Inflammatory macrophage treated with lipopolysaccharide for 4 hours (primary cell): ENCODE results near the gene SIRT4.
"Not testable (repeated sequence)": the region's sequence is repeated elsewhere in the genome, so short reads cannot be mapped to it uniquely, and the experiment has no call there.

Experiments used
- DNase-seq: peaks from one replicate; pipeline ENCODE4 v3.0.0-alpha.2; 2020

SIRT4 gene

GRCh38 chr12:120283318-120283717, 18.8 kb upstream of the SIRT4 start:
- DNase-seq: no peak

- DNase-seq: no peak
Observed at GRCh38 chr12:120284381-120284780, 17.7 kb upstream of the SIRT4 start.

GRCh38 chr12:120286768-120287490, 15.2 kb upstream of the SIRT4 start:
- no peak for DNase-seq

GRCh38 chr12:120287491-120287890, 14.6 kb upstream of the SIRT4 start:
- no peak for DNase-seq

GRCh38 chr12:120290609-120291305, 11.4 kb upstream of the SIRT4 start:
- peak; percentile 58 for DNase-seq

GRCh38 chr12:120292411-120292660, 9.8 kb upstream of the SIRT4 start:
- DNase-seq: no peak

- peak; percentile 96 for DNase-seq
Observed at GRCh38 chr12:120292661-120293531, 9.2 kb upstream of the SIRT4 start, which contains the start of gene RNU4-1. RNU4-1 (minus strand) TSS chr12:120293237.

- no peak for DNase-seq
Observed at GRCh38 chr12:120314220-120314619, 12.1 kb downstream of the SIRT4 start.

GRCh38 chr12:120316798-120317223, 14.7 kb downstream of the SIRT4 start:
- DNase-seq: no peak

- peak; percentile 100 for DNase-seq
Observed at GRCh38 chr12:120317224-120318105, 15.3 kb downstream of the SIRT4 start.

- no peak for DNase-seq
Observed at GRCh38 chr12:120321382-120322202, 19.5 kb downstream of the SIRT4 start.

GRCh38 chr12:120323772-120324171, 21.7 kb downstream of the SIRT4 start:
- no peak for DNase-seq

- DNase-seq: no peak
Observed at GRCh38 chr12:120324841-120325417, 22.8 kb downstream of the SIRT4 start.

GRCh38 chr12:120327593-120327992, 25.5 kb downstream of the SIRT4 start, which contains the start of gene PLA2G1B:
PLA2G1B (minus strand) TSS chr12:120327779; CDS start chr12:120327753, 26 bp downstream.
- DNase-seq: no peak

- no peak for DNase-seq
Observed at GRCh38 chr12:120328228-120328627, 26.1 kb downstream of the SIRT4 start.

GRCh38 chr12:120331390-120331789, 29.3 kb downstream of the SIRT4 start:
- DNase-seq: no peak

- DNase-seq: no peak
Observed at GRCh38 chr12:120332041-120332440, 29.9 kb downstream of the SIRT4 start.

- no peak for DNase-seq
Observed at GRCh38 chr12:120332523-120332922, 30.4 kb downstream of the SIRT4 start.

- DNase-seq: peak; percentile 20
Observed at GRCh38 chr12:120335447-120335846, 33.3 kb downstream of the SIRT4 start.

- not testable (repeated sequence) for DNase-seq
Observed at GRCh38 chr12:120336392-120336791, 34.3 kb downstream of the SIRT4 start.

- DNase-seq: no peak
Observed at GRCh38 chr12:120337730-120338129, 35.6 kb downstream of the SIRT4 start.
